GM19023 (cell line): ENCODE measurements around the gene IMMT.
"Not testable (repeated sequence)": the region's sequence is repeated elsewhere in the genome, so short reads cannot be mapped to it uniquely, and the experiment has no call there.

ENCODE experiments used
- ATAC-seq: cut with Tn5 transposase; IDR thresholded peaks from one replicate; pipeline ENCODE4 v1.9.1; 2021; ENCODE audit warnings: mild to moderate bottlenecking, moderate library complexity; ENCODE audit not compliant: unreplicated experiment

IMMT gene

DNA sequence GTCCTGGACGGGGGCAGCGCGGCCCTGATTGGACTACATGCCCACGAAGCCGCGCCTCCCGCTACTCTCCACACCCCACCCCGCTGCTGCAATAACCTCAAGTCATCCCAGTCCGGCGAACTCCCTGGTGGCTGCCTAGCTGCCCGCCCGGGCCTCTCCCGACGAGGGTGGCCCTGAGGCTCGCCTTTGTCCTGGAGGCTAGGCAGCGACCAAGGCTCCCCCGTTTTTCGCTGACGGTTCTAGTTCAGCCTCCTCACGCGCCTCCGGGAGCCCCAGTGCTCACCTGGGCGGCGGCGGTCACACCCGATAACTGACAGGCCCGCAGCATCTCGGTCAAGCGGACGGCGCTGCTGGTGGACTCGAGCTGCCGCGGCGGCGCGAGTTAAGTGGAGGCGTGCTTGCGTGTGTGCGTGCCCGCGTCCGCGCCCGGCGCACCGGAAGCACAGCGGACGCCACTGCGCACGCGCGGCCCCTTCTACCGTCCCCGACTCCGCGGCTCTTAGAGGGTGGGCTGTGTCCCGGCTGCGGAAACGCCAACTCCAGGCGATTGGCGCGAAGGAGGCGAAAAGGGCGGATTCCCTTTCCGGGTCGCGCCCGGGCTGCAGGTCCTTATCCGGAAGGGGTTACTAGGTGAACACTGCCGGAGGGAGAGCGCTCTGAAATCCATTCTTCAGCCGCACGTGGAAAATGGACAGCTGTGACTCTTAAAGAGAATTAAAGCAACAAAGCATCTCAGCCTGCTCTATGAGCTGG is at the start of gene IMMT:
IMMT (minus strand) TSS at position 408 of the 753 bp plus-strand sequence; CDS start at position 328, 80 bp downstream.
- peak; percentile 90 for ATAC-seq

DNA sequence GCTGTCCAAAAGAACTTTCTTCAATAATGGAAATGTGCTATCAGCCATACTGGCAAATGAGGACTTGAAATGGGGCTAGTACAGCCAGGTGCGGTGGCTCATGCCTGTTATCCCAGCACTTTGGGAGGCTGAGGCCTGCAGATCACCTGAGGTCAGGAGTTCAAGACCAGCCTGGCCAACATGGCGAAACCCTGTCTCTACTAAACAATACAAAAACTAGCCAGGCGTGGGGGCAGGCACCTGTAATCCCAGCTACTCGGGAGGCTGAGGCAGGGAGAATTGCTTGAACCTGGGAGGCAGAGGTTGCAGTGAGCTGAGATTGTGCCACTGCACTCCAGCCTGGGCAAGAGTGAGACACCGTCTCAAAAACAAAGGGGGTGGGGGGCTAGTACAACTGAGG is 49.5 kb upstream of the IMMT start:
- ATAC-seq = not testable (repeated sequence)

DNA sequence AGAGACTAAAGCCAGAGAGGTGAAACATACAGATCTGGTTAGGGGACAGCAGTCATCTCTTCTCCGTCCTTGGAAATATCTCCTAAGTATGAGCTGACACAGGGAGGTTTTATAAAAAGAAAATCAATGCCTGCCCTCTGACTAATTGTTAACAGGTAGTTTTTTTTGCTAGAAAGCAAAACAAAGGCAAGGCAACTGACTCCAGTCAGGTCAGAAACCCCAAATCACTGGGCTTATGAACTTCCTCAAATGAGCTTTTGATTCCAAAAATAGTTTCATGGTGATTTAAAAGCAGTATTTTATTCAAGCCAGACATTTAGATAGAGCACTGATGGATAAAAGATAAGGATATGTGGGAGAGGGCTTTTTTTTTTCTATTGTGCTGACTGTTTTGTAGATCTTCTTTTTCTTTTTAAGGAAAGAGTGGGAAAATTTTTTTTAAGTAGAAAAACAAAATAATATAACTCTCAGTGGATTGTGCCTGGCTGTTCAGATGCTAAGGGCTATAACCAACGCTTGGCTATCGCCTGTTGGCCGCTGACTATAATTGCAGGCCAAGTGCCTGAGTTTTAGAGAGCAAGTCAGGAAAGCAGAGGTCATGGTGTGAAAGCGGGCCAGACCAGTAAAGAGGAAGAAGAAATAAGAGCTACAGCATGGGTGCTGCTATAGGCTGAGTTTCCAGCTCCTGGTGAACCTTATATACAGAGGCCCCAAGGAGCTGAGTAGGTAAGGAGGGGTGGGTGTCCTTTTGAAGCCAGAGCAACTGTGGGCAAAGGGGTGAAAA is 48.9 kb upstream of the IMMT start:
- ATAC-seq = no peak

DNA sequence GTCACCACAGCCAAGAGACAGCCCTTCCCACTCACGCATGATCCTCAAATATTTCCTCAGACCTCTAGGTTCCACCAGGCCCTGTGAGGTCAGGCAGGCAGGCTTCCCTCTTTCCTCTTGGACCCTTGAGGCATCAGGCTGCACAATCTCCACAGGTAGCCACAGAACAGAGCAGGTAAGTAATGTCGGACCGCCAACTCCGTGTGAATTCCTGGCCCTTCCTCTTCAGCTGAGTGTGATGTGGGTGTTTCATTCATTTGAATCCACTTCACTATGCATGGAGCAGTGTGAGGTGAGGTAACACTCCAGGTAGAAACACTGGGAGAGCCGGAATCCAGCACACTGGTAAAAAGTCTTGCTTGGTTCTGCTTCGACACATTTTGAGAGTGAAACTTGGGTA is 48.0 kb upstream of the IMMT start:
- no peak for ATAC-seq

DNA sequence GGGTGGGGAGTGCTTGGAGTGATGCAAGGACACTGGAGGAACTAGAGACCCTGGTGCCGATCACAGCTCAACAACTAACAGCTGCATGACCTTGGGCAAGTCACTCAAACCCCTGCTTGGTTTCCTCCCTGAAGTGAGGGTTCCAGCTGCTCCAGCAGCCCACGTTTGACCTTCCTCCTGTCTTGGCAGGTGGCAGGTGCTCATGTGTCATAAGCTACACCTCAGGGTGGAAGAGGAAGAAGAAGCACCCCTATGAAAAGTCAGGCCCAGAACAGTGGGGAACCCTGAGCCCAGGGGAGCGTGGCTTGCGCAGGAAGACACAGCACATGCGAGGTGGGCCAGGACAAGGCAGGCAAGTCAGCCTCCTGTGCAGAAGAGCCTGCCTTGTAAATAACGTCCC is 46.3 kb upstream of the IMMT start:
- ATAC-seq = no peak

DNA sequence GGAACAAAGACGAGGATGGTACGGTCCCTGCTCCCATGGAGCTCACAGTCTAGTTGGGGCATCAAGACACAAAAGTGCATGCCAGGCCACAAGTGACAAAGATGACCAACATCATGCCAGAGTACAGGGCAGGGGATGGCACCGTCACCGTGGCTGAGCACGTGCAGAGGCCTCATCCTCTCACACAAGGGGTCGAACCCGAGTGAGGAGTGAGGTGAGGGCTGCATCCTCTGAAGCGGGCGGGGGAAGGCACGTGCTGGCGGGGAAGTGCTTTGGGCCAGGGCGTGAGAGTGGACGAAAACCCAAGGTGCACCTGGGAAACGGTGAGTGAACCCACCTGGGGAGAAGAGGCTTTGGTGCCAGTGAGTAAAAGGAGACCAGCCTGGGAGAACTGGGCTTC is 45.0 kb upstream of the IMMT start:
- ATAC-seq = no peak

DNA sequence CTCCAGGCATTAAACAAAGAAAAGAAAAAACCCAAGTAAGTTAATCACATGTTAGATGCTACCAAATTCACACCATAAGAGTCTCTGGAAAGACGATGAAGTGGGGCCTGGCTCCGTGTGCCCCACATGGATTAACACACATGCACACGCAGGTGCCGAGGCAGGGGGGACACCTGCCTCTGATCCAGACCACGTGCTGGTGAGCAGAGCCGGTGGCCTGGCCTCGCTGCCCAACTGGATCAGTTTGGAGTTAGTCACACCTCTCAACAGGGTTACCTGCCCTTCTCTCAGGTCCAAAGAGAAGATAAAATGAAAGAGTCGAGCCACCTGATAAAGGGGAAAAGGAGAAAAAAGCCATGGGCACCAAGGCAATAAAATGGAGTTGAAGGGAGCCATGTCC is 44.5 kb upstream of the IMMT start:
- no peak for ATAC-seq

DNA sequence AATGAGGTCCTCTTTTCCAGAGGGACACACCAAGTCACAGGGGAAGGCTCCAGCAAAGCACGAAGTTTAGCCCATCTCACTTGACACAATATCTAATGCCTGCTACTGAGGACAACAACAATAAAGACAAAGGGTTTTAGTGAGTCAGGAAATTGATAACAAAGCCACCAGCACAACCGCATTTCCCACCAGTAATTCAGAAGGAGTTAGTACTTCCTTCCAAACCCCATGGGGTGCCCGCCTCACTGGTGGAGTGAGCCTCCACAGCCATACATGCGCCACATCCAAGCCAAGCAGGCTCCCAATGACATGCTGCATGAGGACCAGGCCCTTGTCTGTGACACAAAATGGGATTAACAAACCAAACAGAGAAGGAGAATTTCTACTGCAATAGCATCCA is 44.1 kb upstream of the IMMT start:
- no peak for ATAC-seq

DNA sequence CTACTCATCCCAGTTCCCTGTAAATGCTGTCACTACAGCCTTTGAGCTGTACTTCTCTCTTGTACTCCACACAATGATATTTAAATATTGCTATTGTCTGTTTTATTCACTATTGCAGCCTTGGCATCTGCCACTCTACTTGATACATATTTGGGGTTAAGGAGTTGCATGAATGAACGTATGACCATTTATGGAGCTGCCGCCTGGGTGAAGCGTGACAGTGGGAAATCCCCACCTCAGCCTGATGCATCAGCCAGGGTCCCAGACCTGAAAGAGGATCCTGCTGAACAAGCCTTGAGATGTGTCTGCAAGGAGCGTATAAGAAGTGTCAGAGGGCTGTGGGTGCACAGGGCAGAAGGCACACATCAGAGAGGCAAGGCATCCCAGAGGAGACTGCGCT is 43.1 kb upstream of the IMMT start:
- ATAC-seq = peak; percentile 79

DNA sequence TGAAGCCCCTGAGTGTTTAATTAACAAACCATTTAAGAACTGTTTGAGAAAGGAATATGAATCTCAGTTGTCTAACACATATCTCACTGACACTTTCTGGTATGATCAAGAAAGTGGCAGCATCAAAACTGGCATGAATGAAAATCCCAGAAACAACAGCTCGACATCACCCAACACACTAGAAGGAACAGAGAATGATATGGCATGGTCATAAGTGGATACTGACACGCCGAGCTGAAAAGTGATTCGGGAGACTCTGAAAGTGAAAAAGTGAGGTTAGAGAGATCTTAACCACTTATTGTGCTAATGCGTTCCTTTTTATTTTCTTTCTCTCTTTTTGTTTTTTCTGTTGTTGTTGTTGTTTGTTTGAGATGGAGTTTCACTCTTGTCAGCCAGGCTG is 41.9 kb upstream of the IMMT start:
- no peak for ATAC-seq

DNA sequence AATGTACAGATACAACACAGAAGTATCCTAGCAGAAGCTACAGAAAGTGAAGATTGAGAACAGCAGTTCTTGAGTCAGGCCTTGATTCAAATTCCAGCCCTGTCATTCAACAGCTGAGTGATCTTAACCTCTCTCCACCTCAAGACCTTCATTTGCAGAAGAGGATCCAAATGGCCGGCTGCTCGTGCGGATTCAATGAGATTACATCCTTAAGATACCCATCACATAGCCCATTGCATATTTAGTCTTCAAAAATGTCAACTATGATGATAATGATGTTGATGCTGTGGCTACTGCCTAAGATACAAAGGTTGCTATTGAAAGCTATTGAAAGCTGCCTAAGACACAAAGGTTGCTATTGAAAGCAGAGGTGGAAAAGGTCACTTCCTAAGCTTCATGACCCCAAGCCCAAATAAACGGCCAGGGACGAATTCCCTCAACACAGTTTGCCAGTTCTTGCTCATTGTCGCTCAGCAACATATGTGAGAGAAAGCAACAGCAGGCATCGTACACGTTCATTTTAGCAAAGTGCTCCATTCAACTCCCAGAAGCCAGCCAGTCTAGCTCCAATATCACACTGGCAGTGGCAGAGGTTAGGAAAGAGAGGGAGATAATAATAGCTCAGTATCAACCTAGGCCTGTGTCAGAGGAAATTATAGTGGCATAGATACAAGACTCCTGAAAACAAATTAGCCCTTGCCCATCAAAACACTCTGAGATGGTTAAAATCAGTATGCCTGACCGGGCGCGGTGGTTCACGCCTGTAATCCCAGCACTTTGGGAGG is 40.1 kb upstream of the IMMT start:
- ATAC-seq = no peak

DNA sequence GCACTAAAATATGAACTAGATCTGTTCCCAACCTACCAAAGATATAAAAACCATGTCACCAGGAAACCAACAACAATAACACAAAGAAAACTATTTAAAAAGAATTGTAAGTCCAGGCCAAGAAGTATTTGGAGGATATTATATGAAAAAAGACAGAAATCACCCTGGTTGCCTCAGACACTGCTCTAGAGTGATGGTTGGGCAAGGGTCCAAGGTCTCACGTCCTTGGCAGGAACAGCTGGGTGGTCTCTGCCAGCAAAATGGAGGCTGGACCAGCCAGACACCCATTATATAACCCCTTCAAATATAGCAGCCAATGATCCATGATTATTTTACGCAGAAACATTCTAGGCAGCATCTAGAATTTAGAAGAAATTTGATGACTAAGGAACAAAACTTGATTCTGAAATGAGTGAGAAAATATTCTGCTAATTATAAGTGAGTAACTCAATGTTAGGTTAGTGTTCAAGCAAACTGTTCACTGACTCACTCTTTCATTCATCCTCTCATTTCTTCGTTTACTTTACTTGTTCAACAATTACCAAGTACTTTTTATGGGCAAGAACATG is 39.4 kb upstream of the IMMT start:
- ATAC-seq = no peak

DNA sequence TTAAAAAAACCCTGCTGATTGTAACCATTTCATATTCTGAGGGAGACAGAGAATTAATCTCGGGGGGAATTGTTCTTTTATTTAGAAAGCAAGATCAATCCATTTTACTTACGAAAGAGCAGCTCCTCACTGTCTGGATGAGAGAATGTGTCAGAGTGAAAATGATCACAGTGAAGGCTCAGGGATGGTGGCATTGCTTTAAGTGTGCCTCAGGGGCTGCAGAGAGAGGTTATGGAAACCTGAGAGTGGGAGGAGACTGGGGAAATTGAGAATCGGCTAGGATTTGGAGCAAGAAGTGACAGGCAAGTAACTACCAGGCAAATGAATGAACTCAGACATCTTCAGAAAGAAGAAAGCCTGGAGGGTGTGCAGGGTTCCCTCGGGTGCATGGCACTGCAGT is 38.2 kb upstream of the IMMT start:
- ATAC-seq = no peak

DNA sequence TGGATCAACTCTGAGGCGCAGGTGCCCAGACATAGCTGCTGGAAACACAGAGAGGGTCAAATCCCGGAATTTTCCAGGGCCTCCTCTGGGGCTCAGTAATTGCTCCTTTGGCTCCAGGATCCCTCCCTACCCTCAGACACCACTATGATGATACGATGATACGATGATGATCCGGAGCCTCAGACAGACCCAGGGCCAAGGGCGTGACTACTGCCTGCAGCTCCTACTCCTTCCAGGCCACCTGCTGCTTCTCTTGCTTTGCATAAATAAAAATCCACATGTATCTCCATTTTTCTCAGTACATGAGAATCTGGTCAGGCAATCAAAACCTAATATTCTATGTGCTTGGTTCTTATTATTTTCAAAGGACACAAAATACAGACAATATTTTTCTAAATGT is 37.6 kb upstream of the IMMT start:
- no peak for ATAC-seq

DNA sequence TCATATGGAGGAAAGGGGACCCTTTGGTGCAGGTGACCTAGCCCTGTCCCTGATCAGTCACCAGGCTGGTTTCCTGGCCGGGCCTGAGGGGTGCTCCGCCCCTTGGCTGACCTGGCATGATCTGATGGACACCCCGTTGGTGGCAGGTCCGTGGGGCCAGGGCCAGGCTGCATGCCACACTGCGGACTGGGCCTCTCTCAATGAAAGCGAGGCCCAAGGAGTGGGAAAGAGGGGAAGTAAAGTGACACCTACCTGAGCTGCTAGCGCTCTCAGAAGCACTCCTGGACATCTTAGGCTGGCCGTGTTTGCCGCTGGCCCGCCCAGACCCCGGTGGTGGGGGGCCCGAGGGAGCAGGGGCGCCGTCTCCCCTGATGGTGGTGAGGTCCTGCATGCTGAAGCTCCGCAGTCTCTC is 37.1 kb upstream of the IMMT start:
- no peak for ATAC-seq

DNA sequence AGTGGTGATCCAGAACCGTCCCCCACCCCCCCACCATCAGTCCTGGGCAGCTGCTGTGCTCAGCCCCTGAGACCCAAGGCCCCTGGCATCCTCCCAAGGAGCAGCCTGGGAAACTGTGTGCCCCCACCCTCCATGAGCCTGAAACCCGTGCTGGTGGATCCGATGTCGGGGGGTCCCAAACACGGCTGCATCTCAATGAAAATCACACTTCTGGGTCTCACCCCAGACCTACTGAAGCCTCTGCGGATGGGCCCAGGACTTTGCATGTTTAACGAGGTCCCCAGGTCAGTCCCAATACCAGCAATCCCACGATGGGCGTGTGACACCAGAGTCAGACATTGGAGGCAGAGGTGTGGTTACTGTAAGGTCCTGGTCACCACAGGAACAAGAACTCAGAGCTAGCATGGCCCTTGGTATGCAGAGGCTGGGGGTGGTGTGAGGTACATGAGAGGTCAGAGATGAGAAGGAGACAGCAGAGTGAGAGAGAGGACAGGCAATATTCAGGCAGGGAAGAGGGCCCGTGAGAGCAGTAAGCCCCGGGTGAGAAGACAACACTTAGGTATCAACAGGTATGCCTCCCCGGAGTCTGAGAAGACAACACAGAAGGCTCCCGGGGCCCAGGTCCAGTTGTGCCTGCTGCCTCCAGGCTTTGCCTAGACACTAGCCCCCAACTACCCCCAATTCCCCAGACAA is 36.6 kb upstream of the IMMT start:
- no peak for ATAC-seq

DNA sequence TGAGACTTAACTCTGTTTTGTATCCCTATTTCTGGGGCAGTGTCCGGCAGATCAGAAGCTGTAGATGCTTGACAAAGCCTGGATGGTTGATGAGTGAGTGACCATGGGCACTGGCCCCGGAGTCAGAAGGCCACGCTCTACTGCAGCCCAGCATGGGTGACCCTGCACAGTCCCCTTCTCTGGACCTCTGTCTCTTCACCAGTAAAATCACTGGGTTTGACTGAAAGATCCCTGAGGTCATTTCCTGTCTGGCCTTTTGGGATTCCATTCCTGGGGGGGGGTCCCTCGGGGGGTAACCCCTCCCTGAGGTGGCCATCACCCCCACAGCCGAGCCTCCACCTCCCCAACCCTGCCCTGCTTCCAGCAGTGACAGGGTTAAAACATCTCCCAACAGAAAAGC is 35.7 kb upstream of the IMMT start:
- no peak for ATAC-seq

DNA sequence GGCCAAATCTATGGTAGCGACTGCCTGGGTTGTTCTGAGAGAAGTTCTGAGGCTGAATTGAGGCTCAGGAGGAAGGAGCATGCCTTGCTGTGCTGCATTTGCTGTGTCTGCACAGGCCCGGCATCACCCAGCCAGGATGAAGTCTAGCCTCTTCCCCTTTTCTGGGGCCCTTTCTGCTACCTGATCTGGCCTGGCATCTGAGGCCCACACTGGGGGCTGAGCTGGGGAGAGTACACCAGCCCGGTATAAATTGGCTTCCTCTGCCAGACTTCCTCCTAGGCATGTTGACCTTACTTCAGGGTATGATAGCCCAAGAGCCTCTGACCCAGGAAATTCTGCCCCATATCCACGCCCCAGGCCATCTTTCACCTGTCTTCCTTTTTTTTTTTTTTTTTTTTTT is 34.0 kb upstream of the IMMT start:
- ATAC-seq = no peak

DNA sequence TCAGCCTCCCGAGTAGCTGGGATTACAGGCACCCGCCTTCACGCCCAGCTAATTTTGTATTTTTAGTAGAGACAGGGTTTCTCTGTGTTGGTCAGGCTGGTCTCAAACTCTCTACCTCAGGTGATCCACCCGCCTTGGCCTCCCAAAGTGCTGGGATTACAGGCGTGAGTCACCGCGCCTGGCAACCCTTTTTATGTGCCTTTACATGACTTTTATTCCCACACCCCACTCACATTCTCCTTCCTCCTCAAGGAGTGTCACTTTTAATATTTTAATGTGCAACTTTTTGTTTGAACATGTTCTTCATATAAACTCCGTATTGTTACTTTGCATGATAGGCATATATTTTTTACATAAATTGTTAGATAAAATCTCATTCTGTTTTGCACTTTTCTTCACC is 33.3 kb upstream of the IMMT start:
- not testable (repeated sequence) for ATAC-seq

DNA sequence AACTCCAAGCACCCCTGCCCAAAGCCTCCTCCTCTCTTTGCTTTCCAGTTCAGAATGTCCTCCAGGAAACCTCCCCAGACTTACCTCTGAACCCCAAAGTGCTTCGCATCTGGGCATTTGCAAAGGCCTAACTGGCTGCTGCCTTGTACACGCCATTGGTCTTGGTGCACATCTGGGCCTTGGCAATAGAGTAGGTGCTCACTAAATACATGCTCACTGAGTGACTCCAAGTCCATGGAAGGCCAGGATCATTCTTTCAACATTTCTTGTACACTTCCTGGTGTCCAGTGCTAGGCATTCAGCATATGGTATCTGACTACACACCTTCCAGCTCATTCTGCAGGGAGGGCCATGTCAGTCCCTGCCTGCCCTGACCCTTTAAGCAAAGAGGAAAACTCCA is 32.4 kb upstream of the IMMT start:
- no peak for ATAC-seq
